ENCODE data around the gene ALDH8A1.

The ALDH8A1 gene

GRCh38 chr6:134870677-134871498 is 79.0 kb downstream of the ALDH8A1 start:
- DNase-seq (ENCODE audit: low spot score): no peak

- no peak for DNase-seq (ENCODE audit: low spot score)
Observed at GRCh38 chr6:134868812-134869211, 81.1 kb downstream of the ALDH8A1 start.
